OCI-LY3 (cell line): ENCODE results near the gene ZBTB9.

Experiments
- H2AFZ ChIP-seq: fragments of 200-600, 300-600 bp; shearing (Covaris generic); 2 replicates; pipeline ENCODE4 v1.6.0; 2014; ENCODE audit warnings: antibody characterized with exemption, low read depth, low read length
- H3K27ac ChIP-seq: fragments of 200-600, 300-600 bp; sonication (generic); 2 replicates; pipeline ENCODE4 v1.5.1; 2014; ENCODE audit warnings: mild to moderate bottlenecking, low read length, moderate library complexity, mixed read lengths
- H3K27me3 ChIP-seq: fragments of 200-600, 300-600 bp; sonication (generic); 2 replicates; pipeline ENCODE4 v1.6.1; 2014; ENCODE audit warnings: low read depth, low read length, mixed read lengths
- H3K36me3 ChIP-seq: fragments of 200-600, 300-600 bp; sonication (generic); replicated peaks from 2 replicates; pipeline ENCODE3; 2014; ENCODE audit warnings: low read depth, low read length, mixed read lengths
- H3K4me1 ChIP-seq: fragments of 300-600, 200-600 bp; sonication (generic); 2 replicates; pipeline ENCODE4 v1.6.1; 2014; ENCODE audit warnings: low read length, mixed read lengths
- H3K4me2 ChIP-seq: fragments of 200-600, 300-600 bp; sonication (generic); 2 replicates; pipeline ENCODE4 v1.6.1; 2014; ENCODE audit warnings: low read length, mixed read lengths
- H3K4me3 ChIP-seq: fragments of 300-600, 200-600 bp; sonication (generic); 2 replicates; pipeline ENCODE4 v1.5.1; 2014; ENCODE audit warnings: antibody characterized with exemption, mild to moderate bottlenecking, low read length, moderate library complexity
- H3K79me2 ChIP-seq: fragments of 300-600, 200-600 bp; shearing (Covaris generic); 2 replicates; pipeline ENCODE4 v1.6.1; 2014; ENCODE audit warnings: mild to moderate bottlenecking, low read length, mixed read lengths
- H3K9ac ChIP-seq: fragments of 300-600, 200-600 bp; shearing (Covaris generic); 2 replicates; pipeline ENCODE4 v1.6.0; 2014; ENCODE audit warnings: mild to moderate bottlenecking, low read length, moderate library complexity
- H3K9me3 ChIP-seq: fragments of 200-600, 300-600 bp; shearing (Covaris generic); 2 replicates; pipeline ENCODE4 v1.6.1; 2014; ENCODE audit warnings: low read length, mixed read lengths; ENCODE audit not compliant: insufficient read depth
- H4K20me1 ChIP-seq: fragments of 200-600, 300-600 bp; sonication (generic); 2 replicates; pipeline ENCODE4 v1.6.1; 2016; ENCODE audit warnings: low read length, mixed read lengths; ENCODE audit not compliant: insufficient read depth
- EZH2phosphoT487 ChIP-seq: fragments of 200-600 bp; shearing (Covaris generic); IDR thresholded peaks from 2 replicates; pipeline ENCODE4 v1.6.1; 2018; ENCODE audit warnings: antibody characterized with exemption, mixed run types, low read depth
- TF ChIP-seq, protein P1 (sequence below): fragments of 200-600, 300-600 bp; sonication (generic); IDR thresholded peaks from 2 replicates; pipeline ENCODE4 v1.5.1; 2014; ENCODE audit warnings: antibody characterized with exemption, low read length, low read depth

ZBTB9 gene

DNA sequence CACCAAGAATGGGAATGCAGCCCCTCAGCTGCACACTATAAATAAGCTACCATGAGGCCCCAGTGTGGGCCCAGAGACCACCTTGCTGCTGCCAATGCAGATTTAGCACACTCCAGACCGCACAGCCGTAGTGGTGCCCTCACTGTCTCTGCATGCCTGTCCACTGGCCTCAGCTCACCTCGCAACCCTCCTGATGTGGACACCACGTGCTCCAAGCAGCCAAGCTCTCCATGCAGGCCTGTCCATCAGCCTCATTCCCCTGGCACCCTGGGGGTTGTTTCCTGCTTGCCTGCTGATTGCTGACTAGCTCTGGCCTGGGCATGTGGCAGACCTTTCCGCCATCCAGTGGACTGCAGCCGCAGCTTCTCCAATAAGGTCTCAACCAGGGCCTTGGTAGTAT, 36.2 kb downstream of the ZBTB9 start:
- Histone ChIP-seq H3K9ac (no peak overlapping the region), H3K79me2 (no peaks in the 10 kb centered on the region), H3K27me3 (no peaks in the 10 kb centered on the region), H3K4me3 (no peak overlapping the region), H3K27ac (no peak overlapping the region), H3K9me3 (no peaks in the 10 kb centered on the region), H3K4me1 (peaks cover 5% of the 10 kb centered on the region; the same call in 1 of the 2 replicates), H3K4me2 (no peak overlapping the region), H4K20me1 (no peaks in the 10 kb centered on the region), H2AFZ (no peak overlapping the region), H3K36me3 (no peaks in the 10 kb centered on the region)
- TF ChIP-seq EZH2phosphoT487: no peak

DNA sequence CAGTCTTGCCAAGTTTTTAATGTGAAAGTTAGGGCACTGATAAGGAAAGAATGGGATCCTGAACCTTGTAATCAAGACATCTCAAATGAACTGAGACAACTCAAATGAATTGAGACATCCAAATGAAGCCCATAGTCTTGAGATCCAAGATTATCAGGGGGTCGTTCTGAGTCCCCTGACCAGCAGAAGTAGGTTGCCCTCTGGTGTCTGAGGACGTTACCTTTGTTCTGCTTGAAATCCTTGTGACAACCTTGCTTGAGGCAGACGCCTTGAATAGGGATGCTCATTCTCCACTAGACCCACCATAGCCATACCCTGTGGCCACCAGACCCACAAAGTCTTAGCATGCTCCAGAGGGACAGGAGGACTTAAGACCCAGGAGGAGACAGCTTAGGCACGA, 37.7 kb downstream of the ZBTB9 start:
- no peak overlapping the region for H2AFZ ChIP-seq
- H3K36me3 ChIP-seq: no peaks in the 10 kb centered on the region
- no peak overlapping the region for H3K9ac ChIP-seq
- no peaks in the 10 kb centered on the region for H3K79me2 ChIP-seq
- TF ChIP-seq EZH2phosphoT487: no peak
- TF ChIP-seq, protein P1, sequence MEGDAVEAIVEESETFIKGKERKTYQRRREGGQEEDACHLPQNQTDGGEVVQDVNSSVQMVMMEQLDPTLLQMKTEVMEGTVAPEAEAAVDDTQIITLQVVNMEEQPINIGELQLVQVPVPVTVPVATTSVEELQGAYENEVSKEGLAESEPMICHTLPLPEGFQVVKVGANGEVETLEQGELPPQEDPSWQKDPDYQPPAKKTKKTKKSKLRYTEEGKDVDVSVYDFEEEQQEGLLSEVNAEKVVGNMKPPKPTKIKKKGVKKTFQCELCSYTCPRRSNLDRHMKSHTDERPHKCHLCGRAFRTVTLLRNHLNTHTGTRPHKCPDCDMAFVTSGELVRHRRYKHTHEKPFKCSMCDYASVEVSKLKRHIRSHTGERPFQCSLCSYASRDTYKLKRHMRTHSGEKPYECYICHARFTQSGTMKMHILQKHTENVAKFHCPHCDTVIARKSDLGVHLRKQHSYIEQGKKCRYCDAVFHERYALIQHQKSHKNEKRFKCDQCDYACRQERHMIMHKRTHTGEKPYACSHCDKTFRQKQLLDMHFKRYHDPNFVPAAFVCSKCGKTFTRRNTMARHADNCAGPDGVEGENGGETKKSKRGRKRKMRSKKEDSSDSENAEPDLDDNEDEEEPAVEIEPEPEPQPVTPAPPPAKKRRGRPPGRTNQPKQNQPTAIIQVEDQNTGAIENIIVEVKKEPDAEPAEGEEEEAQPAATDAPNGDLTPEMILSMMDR: peak; percentile 23; the same call in 1 of the 2 replicates
- peaks cover 5% of the 10 kb centered on the region; the same call in 1 of the 2 replicates for H3K4me1 ChIP-seq
- H4K20me1 ChIP-seq: no peaks in the 10 kb centered on the region
- no peaks in the 10 kb centered on the region for H3K9me3 ChIP-seq
- H3K27me3 ChIP-seq: no peaks in the 10 kb centered on the region
- no peak overlapping the region for H3K4me2 ChIP-seq
- no peak overlapping the region for H3K4me3 ChIP-seq
- H3K27ac ChIP-seq: no peak overlapping the region

DNA sequence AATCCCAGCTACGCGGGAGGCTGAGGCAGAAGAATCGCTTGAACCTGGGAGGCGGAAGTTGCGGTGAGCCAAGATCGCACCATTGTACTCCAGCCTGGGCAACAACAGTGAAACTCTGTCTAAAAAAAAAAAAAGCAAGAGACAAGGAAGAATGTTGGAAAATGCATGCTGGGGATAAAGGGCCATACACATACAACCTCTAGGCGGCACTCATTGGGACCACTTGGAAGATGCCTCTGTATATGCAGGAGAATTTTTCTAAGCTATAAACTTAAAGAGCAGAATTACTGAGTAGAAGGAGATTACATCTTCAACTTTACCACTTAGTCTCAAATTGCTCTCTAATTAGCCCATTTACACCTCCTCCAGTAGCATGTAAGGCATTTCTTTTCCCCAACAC, 42.8 kb downstream of the ZBTB9 start:
- no peaks in the 10 kb centered on the region for H3K27me3 ChIP-seq
- no peaks in the 10 kb centered on the region for H3K9me3 ChIP-seq
- H3K36me3 ChIP-seq: no peaks in the 10 kb centered on the region
- H3K4me3 ChIP-seq: no peak overlapping the region
- H3K9ac ChIP-seq: no peak overlapping the region
- TF ChIP-seq EZH2phosphoT487: no peak
- TF ChIP-seq, protein P1: no peak
- no peak overlapping the region for H3K4me2 ChIP-seq
- H3K79me2 ChIP-seq: no peaks in the 10 kb centered on the region
- H3K27ac ChIP-seq: no peak overlapping the region
- no peaks in the 10 kb centered on the region for H3K4me1 ChIP-seq
- H4K20me1 ChIP-seq: no peaks in the 10 kb centered on the region
- H2AFZ ChIP-seq: no peak overlapping the region

DNA sequence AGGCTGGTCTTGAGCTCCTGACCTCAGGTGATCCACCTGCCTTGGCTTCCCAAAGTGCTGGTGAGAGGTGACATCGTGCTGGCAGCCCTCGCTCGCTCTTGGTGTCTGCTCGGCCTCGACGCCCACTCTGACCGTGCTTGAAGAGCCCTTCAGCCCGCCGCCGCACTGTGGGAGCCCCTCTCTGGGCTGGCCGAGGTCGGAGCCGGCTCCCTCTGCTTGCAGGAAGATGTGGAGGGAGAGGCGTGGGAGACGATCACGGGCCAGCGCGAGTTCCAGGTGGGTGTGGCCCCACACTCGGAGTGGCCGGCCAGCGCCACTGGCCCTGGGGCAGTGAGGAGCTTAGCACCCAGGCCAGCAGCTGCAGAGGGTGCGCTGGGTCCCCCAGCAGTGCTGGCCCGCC, 48.1 kb downstream of the ZBTB9 start:
- Histone ChIP-seq H3K27me3 (no peaks in the 10 kb centered on the region), H3K4me2 (no peak overlapping the region), H3K79me2 (no peaks in the 10 kb centered on the region), H3K36me3 (no peaks in the 10 kb centered on the region), H4K20me1 (no peaks in the 10 kb centered on the region), H3K27ac (no peak overlapping the region), H3K4me1 (0 out of 2 replicates have a peak, but pooled peaks cover 2% of the 10 kb centered on the region), H2AFZ (no peak overlapping the region), H3K9ac (no peak overlapping the region), H3K4me3 (no peak overlapping the region), H3K9me3 (no peaks in the 10 kb centered on the region)
- TF ChIP-seq, protein P1: no peak
- no peak for TF ChIP-seq EZH2phosphoT487

DNA sequence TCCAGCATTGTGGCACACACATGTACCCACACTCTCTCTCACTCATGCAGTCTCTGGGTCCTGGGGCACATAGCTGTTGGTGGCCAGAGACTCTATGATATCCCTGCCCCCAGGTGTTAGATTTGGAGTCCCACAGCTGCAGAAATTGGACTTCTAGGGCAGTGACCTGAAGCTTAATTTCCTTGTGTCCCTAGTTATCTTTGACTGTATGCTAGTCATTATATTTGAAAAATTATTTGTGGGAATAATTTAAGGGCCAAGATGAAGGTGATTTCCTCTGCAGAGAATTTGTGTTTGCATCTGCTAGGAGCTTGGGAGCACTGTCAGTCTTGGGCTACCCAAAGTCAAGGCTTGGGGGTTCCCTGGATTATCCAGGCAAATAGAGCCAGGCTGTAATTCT, 50.1 kb downstream of the ZBTB9 start:
- Histone ChIP-seq H3K79me2 (no peaks in the 10 kb centered on the region), H3K4me2 (no peak overlapping the region), H3K9me3 (no peaks in the 10 kb centered on the region), H3K4me3 (no peak overlapping the region), H3K27ac (no peak overlapping the region), H3K9ac (no peak overlapping the region), H3K36me3 (no peaks in the 10 kb centered on the region), H3K4me1 (peaks cover 18% of the 10 kb centered on the region), H3K27me3 (no peaks in the 10 kb centered on the region), H4K20me1 (no peaks in the 10 kb centered on the region), H2AFZ (no peak overlapping the region)
- TF ChIP-seq EZH2phosphoT487: no peak
- TF ChIP-seq, protein P1: no peak
